Stromal cell of bone marrow (primary cell): Measurements from ENCODE around the gene ZNF239.
"Not testable (repeated sequence)": the region's sequence is repeated elsewhere in the genome, so short reads cannot be mapped to it uniquely, and the experiment has no call there.

Source experiments
- DNase-seq: peaks from one replicate; pipeline ENCODE4 v3.0.0-alpha.2; 2012; ENCODE audit warnings: low read depth

The ZNF239 gene

DNA sequence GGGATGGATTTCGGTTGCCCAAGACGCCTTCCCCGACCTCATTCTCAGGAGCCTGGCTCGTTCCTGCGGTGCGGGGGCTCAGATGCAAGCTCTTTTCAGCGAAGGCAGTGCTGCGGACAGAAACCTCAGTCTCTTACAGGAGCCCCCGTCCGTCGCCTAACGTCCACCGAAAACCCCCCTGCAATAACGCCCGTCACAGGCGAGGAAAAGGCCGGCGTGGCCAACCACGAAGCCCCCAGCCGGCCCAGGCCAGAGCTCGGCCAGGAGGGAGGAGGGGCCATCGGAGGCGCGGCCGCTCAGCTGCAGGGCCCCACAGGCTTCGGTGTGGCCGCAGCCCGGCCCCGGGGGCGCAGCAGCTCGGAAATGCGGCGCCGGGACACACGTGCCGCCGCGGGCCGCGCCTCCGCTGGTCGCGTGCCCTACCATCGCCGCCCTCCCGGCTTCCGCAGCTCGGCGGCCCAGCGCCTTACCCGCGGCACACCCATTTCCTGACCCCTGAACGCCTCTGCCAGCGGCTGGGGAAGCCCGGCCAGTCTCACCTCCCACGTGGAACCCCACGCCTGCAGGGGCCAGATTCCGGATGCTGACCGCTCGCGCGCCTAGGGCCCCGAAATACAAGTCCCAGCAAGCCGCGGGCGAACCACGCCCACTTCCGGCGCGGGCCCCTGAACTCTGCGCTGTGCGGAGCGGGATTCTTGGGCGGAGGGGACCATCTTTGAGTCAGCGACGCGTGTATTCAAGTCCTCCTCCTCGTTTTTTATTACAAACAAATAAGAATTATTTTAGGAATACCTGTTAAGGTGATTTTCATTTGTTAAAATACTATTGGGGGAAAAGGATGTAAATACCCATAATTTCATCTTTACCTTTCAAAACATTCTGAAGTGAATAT, at the start of gene ZNF239:
ZNF239 (minus strand) TSS at position 616 of the 892 bp plus-strand sequence. CDS start 16,537 bp downstream, outside the sequence.
- peak; percentile 78 for DNase-seq

DNA sequence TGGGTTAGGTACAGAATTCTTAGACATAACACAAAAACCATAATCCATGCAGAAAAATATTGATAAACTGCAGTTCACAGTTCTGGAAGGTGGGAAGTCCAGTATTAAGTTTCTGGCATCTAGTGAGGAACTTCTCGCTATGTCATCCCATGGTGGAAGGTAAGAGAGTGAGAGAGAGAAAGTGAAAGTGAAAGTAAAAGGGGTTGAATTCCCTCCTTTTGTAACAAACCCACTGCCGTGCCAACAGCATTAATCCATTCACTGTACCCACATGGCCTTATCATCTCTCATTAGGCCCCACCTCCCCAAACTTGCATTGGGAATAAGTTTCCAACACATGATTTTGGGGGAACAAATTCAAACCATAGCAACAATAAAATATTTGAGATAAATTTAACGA, 48.9 kb upstream of the ZNF239 start:
- DNase-seq, result no peak

DNA sequence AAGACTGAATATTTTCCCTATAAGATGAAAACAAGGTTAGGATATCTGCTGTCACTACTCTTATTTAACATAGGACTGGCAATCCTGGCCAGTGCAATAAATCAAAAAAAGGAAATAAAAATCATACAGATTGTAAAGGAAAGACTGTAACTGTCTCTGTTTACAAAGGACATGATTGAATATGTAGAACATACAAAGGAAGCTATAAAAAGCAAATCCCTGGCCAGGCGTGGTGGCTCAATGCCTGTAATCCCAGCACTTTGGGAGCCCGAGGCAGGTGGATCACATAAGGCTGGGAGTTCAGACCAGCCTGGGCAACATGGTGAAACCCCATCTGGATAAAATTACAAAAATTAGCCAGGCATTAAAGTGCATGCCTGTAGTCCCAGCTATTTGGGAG, 47.6 kb upstream of the ZNF239 start:
- no peak for DNase-seq

DNA sequence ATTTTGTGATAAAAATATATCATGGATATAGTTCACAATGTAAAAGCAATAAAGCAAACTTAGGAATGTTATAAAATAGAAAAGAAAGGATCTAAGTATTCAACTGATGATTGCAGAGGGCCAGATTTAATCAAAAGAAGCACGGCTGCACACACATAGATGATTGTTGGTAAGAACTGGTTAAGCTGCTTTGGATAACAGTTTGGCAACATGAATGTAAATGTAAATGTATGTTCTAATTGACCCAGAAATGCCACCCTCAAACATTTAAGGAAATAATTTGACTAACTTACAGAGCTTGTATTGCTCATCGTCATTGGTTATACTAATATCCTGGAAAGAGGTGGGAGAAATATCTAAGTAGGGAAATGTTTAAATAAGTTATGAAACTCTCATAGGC, 45.0 kb upstream of the ZNF239 start:
- no peak for DNase-seq

DNA sequence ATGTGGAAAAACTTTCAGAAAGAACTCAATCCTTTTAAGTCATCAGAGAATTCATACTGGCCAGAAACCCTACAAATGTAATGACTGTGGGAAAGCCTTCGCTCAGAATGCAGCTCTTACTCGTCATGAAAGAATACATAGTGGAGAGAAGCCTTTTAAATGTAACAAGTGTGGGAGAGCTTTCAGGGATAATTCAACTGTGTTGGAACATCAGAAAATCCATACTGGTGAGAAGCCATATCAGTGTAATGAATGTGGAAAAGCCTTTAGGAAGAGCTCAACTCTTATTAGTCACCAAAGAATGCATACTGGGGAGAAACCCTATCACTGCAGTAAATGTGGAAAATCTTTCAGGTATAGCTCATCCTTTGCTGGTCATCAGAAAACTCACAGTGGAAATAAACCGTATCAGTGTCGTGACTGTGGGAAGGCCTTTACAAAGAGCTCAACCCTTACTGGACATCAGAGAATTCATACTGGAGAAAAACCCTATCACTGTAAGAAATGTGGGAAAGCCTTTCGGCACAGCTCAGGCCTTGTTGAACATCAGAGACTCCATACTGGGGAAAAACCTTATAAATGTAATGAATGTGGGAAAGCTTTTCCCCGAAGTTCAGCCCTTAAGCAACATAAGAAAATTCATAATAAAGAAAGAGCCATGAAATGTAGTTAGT, 42.4 kb upstream of the ZNF239 start:
- DNase-seq, result no peak

DNA sequence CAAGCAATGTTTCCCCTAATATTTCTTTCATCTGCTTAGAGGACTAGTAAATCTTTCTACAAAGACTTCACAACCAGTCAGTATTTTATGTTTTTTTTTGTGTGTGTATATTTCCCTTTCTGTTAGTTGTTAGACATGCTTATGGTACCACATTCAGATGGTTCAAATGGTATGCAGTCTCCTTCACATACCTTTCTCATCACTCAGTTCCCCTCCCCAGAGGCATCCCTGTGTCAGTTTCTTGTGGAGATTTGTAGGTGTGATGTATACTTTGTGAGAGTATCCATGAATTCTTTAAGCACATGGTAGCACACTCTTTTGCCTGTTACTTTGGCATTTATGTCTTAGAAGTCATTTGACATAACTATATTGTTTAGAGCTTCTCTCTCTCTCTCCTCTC, 36.2 kb upstream of the ZNF239 start:
- DNase-seq, result no peak

DNA sequence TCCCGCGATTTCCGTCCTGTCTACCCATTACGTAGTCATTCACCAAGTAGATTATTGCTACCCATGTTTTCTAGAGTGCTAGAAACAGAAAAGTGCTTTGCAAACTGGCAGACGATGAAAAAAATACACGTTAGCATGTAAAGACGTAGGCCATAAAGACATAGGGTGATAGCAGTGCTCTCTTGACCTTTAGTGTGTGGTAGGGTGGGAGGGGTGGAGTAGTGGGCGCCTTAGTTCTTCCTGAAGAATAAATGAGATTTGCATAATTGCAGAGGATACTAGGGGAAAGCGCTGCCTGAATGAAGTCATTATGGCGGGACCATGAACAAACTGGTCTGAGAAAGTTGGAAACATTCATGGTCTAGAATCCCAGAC, 32.8 kb upstream of the ZNF239 start:
- no peak for DNase-seq

DNA sequence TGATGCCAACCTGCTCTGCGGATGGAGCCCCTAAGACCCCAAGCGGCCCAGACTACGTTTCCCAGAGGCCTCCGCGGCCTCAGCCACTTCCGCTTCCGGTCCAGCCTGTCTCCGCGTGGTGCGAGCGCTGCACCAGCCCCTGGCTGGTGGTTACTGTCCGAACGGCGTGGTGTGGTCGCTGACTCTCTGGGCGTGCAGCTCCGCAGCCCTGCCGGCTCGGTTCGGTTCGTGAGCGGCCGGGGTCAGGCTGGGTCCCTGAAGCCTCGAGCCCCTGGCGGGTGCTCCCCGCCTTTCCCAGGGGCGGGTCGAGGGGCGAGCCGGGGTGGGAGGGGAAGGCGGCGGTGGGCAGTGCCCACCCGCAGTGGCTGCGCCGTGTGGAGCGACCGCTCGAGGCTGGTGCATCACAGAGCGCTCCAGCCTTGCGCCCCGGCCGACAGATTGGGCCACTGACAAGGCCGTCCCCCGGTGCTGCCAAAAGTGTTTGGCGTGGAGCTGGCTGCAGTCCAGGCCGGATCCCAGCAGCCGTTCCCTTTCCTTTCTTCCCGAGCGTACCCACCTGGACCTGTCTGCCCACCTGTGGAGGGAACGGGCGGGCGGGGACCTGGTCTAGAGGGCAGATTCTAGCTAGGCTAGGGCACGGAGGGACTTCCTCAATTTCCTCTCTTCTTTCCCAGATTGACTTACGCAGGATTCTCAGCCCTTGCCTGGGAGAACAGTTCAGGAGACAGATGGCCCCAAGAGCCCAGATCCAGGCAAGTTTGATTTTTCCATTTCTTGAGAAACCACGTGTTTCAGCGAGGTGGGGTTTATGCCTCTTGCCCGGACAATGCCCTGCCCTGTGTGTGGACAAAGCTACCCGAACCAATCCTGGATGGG, 32.1 kb upstream of the ZNF239 start, which contains the start of gene ZNF485:
ZNF485 (plus strand) TSS at position 116 of the 876 bp plus-strand sequence; CDS start at position 729, 613 bp downstream.
- DNase-seq, result peak; percentile 36

DNA sequence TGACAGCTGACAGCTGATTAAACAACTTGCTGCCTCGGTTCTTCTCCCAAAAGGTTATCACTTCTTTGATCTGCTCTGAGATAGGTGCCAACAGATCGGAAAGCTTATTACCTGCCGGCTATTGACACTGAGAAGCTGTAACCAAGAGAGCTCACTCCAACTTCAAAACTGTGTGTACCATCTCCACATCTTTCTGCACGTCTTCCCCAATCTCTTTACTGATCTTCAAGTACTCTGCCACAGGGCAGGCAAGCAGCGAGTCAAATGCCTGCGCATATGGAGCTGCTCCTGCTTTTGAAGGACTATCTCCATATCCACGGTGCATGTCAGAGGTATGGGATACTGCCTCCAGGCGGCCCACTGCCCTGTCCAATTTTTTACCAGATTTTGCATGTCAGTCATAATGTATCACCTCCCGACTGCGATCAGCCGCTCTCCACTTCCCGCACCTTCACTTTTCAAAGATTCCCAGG, 31.5 kb upstream of the ZNF239 start:
- DNase-seq, result no peak

DNA sequence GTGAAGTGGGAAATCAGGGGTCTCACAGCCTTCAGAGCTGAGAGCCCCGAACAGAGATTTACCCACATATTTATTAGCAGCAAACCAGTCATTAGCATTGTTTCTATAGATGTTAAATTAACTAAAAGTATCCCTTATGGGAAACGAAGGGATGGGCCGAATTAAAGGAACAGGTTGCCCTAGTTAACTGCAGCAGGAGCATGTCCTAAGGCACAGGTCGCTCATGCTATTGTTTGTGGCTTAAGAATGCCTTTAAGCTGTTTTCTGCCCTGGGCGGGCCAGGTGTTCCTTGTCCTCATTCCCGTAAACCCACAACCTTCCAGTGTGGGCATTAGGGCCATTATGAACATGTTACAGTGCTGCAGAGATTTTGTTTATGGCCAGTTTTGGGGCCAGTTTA, 27.2 kb upstream of the ZNF239 start:
- DNase-seq, result not testable (repeated sequence)

DNA sequence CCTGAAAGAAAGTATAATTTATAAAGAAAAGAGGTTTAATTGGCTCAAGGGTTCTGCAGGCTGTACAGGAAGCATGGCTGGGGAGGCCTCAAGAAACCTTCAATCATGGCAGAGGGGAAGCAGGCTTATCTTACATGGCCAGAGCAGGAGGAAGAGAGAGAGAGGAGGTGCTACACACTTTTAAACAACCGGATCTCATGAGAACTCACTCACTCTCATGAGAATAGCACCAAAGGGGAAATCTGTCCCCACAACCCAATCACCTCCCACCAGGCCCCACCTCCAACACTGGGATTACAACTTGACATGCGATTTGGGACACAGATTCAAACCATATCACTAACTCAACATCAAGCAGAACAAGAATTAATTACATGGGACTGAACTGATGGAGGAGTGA, 24.9 kb upstream of the ZNF239 start:
- DNase-seq, result no peak

DNA sequence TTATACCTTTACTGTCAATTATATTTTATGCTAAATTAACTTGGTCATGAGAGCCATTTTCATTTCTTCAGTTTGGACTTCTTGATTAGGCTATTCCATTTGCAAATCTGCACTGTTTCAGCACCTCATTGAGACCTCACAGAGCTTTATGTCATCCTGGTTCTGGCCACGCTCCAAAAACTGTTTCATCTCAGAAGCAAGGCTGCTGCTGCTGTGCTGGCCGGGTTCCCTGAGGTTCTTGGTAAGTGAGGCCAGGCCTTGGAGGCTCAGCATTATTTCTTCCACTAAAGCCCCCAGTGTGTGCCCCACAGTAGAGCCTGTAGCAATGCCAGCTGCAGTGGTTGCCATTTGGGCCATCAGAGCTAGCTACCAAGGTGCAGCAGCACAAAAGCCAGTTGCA, 24.0 kb upstream of the ZNF239 start:
- no peak for DNase-seq

DNA sequence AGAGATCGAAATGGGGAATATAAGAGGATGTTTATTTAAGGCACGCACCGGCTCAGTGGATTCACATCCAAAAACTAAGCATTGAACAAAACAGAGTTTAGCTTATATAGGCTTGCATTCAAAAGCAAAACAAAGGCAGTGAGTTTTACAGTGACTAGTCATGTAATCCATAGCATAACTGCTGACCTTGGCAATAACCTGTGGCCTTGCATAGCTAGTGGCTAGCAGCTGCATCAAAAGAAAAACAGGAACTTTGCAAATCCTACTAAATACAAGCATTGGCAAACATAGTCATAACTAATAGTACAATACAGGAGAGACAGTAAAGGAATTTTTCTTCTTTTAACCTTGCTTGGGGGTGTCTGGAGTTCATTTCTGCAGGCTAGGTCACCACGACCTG, 22.1 kb upstream of the ZNF239 start:
- DNase-seq, result no peak

DNA sequence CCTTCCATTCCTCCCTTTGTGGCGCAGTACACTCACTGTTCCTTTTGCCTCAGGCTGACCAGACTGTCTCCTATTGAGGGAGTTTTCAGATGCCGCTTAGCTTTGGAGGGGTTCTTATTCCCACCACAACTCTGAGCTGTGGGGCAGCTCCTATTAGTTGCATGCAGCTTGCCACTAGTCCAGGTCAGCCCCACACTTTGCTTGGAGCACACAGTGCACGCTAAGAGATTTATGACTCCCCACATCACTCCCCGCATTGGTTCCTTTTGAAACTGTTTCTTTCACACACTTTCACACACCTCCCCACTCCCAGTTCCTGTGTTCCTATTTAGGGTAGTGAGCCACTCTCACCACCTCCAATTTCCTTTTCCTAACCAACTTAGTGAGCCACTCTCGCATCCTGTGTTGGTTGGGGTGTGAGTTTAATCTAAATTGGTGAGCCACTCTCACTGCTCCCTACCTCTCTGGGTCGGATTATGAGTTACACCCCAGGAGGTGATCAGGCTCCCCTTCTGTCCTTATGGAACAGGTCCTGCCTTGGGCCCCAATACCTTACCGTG, 21.4 kb upstream of the ZNF239 start:
- no peak for DNase-seq

DNA sequence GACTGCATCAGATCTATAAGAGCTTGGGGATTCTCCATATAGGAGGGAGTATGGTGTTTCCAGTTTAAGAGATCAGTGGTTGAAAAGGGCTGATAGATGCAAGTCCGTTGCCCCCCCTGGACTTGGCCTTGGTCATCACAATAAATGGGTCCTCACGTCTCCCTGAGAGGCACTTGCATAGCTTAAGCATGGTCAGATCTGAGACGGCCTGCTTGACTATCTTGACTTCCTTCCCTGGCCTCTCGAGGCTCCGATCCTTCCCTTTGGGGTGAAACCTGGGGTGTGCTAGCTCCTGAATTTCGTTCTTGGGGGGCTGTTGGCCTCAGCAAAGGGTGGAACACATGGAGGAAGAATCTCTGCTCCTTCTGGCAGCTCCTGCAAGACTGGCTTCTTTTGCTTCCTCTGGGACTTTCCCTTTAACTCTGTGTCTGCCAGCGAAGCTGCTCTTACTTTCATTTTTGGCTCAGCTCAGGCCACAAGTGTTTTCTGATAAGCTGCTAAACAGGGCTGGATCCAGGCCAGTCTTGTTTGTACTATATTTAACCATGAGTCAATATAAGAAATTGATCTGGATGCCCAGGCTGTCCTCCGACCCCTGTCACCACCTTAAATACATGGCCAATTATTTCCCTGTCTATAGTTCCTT, 20.7 kb upstream of the ZNF239 start:
- no peak for DNase-seq

DNA sequence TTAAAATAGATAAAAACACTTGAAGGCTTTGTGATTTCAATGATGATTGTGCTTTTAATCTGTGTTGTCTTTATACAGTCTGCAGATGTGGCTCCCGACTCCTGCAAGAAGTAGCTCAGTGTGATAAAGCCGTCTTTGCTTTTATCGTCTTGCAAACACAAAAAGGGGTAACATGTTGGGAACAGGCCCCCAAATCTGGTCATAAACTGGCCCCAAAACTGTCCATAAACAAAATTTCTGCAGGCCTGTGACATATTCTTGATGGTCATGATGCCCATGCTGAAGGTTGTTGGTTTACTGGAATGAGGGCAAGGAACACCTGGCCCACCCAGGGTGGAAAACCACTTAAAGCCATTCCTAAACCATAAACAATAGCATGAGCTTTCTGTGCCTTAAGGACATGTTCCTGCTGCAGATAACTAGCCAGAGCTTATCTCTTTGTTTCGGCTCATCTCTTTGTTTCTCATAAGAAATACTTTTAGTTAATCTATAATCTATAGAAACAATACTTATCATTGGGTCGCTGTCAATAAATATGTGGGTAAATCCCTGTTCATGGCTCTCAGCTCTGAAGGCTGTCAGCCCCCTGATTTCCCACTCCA, 17.0 kb upstream of the ZNF239 start:
- no peak for DNase-seq

DNA sequence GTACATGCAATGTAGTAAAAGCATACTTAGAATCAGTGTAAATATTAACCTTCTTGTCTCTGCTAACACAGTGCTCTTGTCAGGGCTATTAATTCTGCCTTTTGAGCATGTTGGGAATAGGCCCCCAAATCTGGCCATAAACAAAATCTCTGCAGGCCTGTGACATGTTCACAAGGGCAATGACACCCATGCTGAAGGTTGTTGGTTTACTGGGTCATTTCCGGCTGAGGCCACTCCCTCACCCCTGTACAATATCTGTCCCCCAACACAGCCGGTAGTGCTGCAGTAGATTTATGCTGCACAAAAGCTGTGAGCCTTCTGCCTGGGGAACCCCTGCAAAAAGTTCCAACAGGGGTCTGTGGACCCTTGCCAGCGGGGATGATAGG, 12.3 kb upstream of the ZNF239 start:
- DNase-seq, result not testable (repeated sequence)

DNA sequence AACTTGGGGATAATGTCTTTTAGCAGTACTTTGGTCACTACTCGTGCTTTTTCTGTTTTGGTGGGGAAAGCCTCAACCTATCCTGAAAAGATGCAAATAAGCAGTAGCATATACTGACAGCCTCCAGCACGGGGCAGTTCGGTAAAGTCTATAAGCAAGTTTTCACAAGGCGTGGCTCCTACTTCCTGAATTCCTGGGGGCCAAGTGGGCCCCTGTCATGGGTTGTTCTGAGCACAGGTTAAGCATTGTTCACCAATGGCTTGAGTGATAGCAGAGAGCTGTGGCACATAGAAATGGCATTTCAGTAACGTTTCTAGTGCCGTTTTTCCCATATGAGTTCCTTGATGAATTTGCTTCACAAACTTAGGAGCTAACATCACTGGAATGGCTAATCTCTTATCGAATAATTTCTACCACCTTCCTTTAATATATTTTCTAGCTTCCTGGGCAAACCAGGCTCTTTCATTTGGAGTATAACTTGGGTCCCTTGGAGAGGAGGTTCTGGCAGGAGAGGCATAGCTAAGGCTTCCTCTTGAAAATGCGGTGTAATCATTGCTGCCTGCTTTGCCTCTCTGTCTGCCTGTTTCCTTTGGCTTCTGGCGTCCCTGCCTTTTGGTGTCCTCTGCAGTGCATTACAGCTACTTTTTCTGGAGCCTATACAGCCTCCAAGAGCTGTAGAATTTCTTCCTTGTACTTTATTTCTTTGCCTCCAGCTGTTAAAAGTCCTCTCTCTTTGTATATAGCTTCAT, 11.7 kb upstream of the ZNF239 start:
- DNase-seq, result no peak

DNA sequence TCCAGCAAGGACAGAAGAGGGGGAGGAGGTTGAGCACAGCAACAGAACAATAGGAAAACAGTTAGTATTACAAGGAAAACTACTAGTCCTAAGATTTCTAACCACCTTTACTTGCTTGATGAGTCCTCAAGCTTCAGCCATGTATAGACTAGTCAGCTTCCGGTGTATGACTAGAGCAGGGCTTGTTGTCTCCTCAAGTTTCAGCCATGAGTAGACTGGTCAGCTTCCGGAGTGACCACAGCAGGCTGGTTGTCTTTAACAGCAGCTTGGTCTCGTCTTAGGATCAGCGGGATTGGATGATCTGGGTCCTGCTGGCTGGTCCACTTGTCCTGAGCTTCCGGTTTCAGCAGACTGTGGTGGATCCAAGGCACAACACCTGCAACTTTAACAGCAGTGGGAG, 10.6 kb upstream of the ZNF239 start:
- DNase-seq, result no peak

DNA sequence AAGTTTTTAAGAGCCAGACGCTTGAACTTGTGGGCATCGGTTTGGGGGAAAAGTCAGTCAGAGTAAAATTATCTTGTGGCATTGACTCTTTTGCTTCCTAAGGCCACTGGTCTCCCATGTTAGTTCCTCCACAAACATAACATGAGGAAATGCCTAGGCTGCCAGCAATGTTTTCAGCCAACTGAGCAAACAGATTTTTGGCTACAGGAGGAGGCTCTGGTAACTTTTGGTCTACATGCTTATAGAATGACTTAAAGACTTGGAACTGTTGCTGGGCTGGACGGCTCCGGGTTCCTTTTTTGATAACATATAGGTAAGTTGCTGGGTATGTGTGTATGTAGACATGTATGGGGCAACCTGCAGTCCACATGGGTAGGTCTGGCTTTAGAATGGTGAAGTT, 9.6 kb upstream of the ZNF239 start:
- DNase-seq, result no peak
